C4-2B (cell line): Measurements from ENCODE around the gene ZCCHC2.

Experiments
- H3K27ac ChIP-seq: fragments of 450-650 bp; 2 replicates; pipeline ENCODE4 v1.5.1; 2017
- CTCF ChIP-seq: fragments of 450-650 bp; conservative IDR thresholded peaks from 2 replicates; pipeline ENCODE4 v1.5.1; 2017; ENCODE audit warnings: mild to moderate bottlenecking
- ZFX ChIP-seq: fragments of 450-650 bp; IDR thresholded peaks from 2 replicates; pipeline ENCODE4 v1.6.1; 2017

The ZCCHC2 gene

GRCh38 chr18:62512532-62512931 is 10.3 kb upstream of the ZCCHC2 start:
- TF ChIP-seq ZFX: no peak
- H3K27ac ChIP-seq: no peak overlapping the region

- no peak overlapping the region for H3K27ac ChIP-seq
- TF ChIP-seq CTCF (no peak), ZFX (no peak)
Observed at GRCh38 chr18:62512996-62513395, 9.8 kb upstream of the ZCCHC2 start.

- H3K27ac ChIP-seq: no peak overlapping the region
- TF ChIP-seq ZFX (no peak), CTCF (no peak)
Observed at GRCh38 chr18:62514570-62514969, 8.3 kb upstream of the ZCCHC2 start.

GRCh38 chr18:62516242-62516641 is 6.6 kb upstream of the ZCCHC2 start:
- H3K27ac ChIP-seq: no peak overlapping the region
- TF ChIP-seq CTCF: no peak
- TF ChIP-seq ZFX: no peak

- H3K27ac ChIP-seq: no peak overlapping the region
- TF ChIP-seq ZFX: no peak
- TF ChIP-seq CTCF: no peak
Observed at GRCh38 chr18:62518460-62519375, 4.1 kb upstream of the ZCCHC2 start.

GRCh38 chr18:62519684-62520083 is 3.1 kb upstream of the ZCCHC2 start:
- no peak overlapping the region for H3K27ac ChIP-seq
- TF ChIP-seq CTCF (no peak), ZFX (no peak)

GRCh38 chr18:62521082-62521481 is 1.7 kb upstream of the ZCCHC2 start:
- no peak overlapping the region for H3K27ac ChIP-seq
- TF ChIP-seq CTCF: no peak

- H3K27ac ChIP-seq: no peak overlapping the region
- no peak for TF ChIP-seq ZFX
- no peak for TF ChIP-seq CTCF
Observed at GRCh38 chr18:62521593-62521992, 1.2 kb upstream of the ZCCHC2 start.
